GM12878 (cell line): ENCODE measurements around the gene ANKRD11. TPM values are rescaled to one million over a fixed set of nuclear protein-coding genes. Genes with fewer than 3 reads are reported as not detected.

Experiments used
- BHLHE40 ChIP-seq, 2 experiments: fragments of 450-650 bp in 1 of 2; IDR thresholded peaks; 2 replicates each; pipeline ENCODE4 v1.6.1; 2011 to 2017; ENCODE audit warnings: low read depth in 2 of 2, borderline replicate concordance in 1 of 2, improper control_type of control experiment in 1 of 2, low read length in 1 of 2, mild to moderate bottlenecking in 1 of 2
- CEBPZ ChIP-seq: fragments of 150-350 bp; IDR thresholded peaks from 2 replicates; pipeline ENCODE4 v1.6.1; 2016; ENCODE audit warnings: low read depth, low read length
- EED ChIP-seq: sonication (generic); IDR thresholded peaks from 2 replicates; pipeline ENCODE4 v1.6.1; 2016; ENCODE audit warnings: antibody characterized with exemption, low read depth
- ETV6 ChIP-seq, 2 experiments: fragments of 450-650 bp in 1 of 2; IDR thresholded peaks in 1 of 2; conservative IDR thresholded peaks in 1 of 2; 2 replicates each; pipeline ENCODE4 v1.6.1; 2014; ENCODE audit warnings: antibody characterized with exemption in 1 of 2, borderline replicate concordance in 1 of 2, low read depth in 1 of 2, mild to moderate bottlenecking in 1 of 2, moderate library complexity in 1 of 2
- GABPA ChIP-seq: IDR thresholded peaks from 2 replicates; pipeline ENCODE4 v1.6.1; 2014; ENCODE audit warnings: antibody characterized with exemption, low read depth, mild to moderate bottlenecking, inconsistent platforms
- HCFC1 ChIP-seq: fragments of 150-350 bp; IDR thresholded peaks from 2 replicates; pipeline ENCODE4 v1.6.1; 2014; ENCODE audit warnings: low read length
- IRF4 ChIP-seq: IDR thresholded peaks from 2 replicates; pipeline ENCODE4 v1.6.1; 2011; ENCODE audit warnings: low read depth, low read length
- MXI1 ChIP-seq: fragments of 150-350 bp; IDR thresholded peaks from 2 replicates; pipeline ENCODE4 v1.6.1; 2011; ENCODE audit warnings: low read depth, mild to moderate bottlenecking, inconsistent platforms, low read length, improper control_type of control experiment
- NFYB ChIP-seq: IDR thresholded peaks from 2 replicates; pipeline ENCODE4 v1.6.1; 2011; ENCODE audit warnings: low read depth, mild to moderate bottlenecking, low read length, improper control_type of control experiment, moderate library complexity; ENCODE audit not compliant: insufficient read depth
- RBBP5 ChIP-seq: fragments of 200-600 bp; sonication (generic); conservative IDR thresholded peaks from 2 replicates; pipeline ENCODE4 v1.6.1; 2016
- RELA ChIP-seq: fragments of 450-650 bp; IDR thresholded peaks from 2 replicates; pipeline ENCODE4 v1.8.0; 2014; ENCODE audit warnings: borderline replicate concordance; ENCODE audit not compliant: partially characterized antibody
- RUNX3 ChIP-seq: IDR thresholded peaks from 2 replicates; pipeline ENCODE4 v1.6.1; 2012; ENCODE audit warnings: low read length, inconsistent platforms
- SMC3 ChIP-seq: IDR thresholded peaks from 2 replicates; pipeline ENCODE4 v1.6.1; 2011; ENCODE audit warnings: low read length, improper control_type of control experiment, borderline replicate concordance
- TCF3 ChIP-seq: IDR thresholded peaks from 2 replicates; pipeline ENCODE4 v1.6.1; 2012; ENCODE audit warnings: low read depth, mild to moderate bottlenecking, low read length, borderline replicate concordance; ENCODE audit not compliant: insufficient read depth
- ZNF24 ChIP-seq: fragments of 450-650 bp; IDR thresholded peaks from 2 replicates; pipeline ENCODE4 v1.6.1; 2017; ENCODE audit warnings: antibody characterized with exemption, mild to moderate bottlenecking
- polyA plus RNA-seq, 11 experiments: library from polyadenylated mRNA; depleted of rRNA in 4 of 11; unstranded in 6 of 11; stranded (reverse) in 5 of 11; fragments of >200 nt; fragmentation: Nextera tagmentation in 4 of 11; fragmentation: Illumina TruSeq in 1 of 11; extraction: Ambion mirVana in 4 of 11; extraction: Trizol in 1 of 11; gene quantifications; 1 replicate in 1 of 11; 2 replicates in 10 of 11; pipeline versions ENCODE4 v1.2.1 to v1.2.3, GENCODE V29; 2011 to 2016; ENCODE audit warnings: inconsistent platforms in 2 of 11, missing spikeins in 2 of 11, low read depth in 1 of 11
- total RNA-seq, 4 experiments: library from RNA; depleted of rRNA in 3 of 4; stranded (reverse); fragments of >200 nt in 3 of 4; fragmentation: Illumina TruSeq in 1 of 4; extraction: Trizol in 1 of 4; gene quantifications; 2 replicates each; pipeline versions ENCODE4 v1.2.1 to v1.2.3, GENCODE V29; 2013 to 2021
- TF ChIP-seq, protein P1 (sequence below): fragments of 450-650 bp; IDR thresholded peaks from 2 replicates; pipeline ENCODE4 v1.6.1; 2017; ENCODE audit warnings: mild to moderate bottlenecking, low read depth, inconsistent platforms; ENCODE audit not compliant: poor library complexity, severe bottlenecking
- TF ChIP-seq, protein P2 (sequence below): fragments of 450-650 bp; IDR thresholded peaks from 2 replicates; pipeline ENCODE4 v1.6.1; 2016; ENCODE audit warnings: mild to moderate bottlenecking, moderate library complexity, borderline replicate concordance
- TF ChIP-seq, protein P3 (sequence below): fragments of 450-650 bp; IDR thresholded peaks from 2 replicates; pipeline ENCODE4 v1.6.1; 2014; ENCODE audit warnings: mild to moderate bottlenecking

The ANKRD11 gene
- total and polyA plus RNA-seq, 10 of the 15 experiments (the other 5 are each of a cell fraction or from before 2014, with no cell fraction given), result 5.1 to 103 (median 27.4) TPM

- TF ChIP-seq CEBPZ, result no peak
- peak; percentile 31; the same call in 1 of the 2 replicates for TF ChIP-seq EED
- TF ChIP-seq, protein P1, sequence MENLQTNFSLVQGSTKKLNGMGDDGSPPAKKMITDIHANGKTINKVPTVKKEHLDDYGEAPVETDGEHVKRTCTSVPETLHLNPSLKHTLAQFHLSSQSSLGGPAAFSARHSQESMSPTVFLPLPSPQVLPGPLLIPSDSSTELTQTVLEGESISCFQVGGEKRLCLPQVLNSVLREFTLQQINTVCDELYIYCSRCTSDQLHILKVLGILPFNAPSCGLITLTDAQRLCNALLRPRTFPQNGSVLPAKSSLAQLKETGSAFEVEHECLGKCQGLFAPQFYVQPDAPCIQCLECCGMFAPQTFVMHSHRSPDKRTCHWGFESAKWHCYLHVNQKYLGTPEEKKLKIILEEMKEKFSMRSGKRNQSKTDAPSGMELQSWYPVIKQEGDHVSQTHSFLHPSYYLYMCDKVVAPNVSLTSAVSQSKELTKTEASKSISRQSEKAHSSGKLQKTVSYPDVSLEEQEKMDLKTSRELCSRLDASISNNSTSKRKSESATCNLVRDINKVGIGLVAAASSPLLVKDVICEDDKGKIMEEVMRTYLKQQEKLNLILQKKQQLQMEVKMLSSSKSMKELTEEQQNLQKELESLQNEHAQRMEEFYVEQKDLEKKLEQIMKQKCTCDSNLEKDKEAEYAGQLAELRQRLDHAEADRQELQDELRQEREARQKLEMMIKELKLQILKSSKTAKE, result no peak
- TF ChIP-seq RELA, result no peak
- peak; percentile 61 for TF ChIP-seq RUNX3
- TF ChIP-seq HCFC1, result no peak
- TF ChIP-seq TCF3, result peak; percentile 37; the same call in 1 of the 2 replicates
- TF ChIP-seq NFYB, result no peak
- peak in 1 of 2 experiments; percentile 13; a peak in 1 of 4 replicates for TF ChIP-seq ETV6 (conservative IDR thresholded peaks at IDR 0.05 in 1 of 2, IDR thresholded peaks at IDR 0.05 in 1 of 2; ENCODE audit: borderline replicate concordance in 1 of 2, low read depth in 1 of 2)
- TF ChIP-seq RBBP5, result no peak
- no peak for TF ChIP-seq ZNF24
- TF ChIP-seq, protein P2, sequence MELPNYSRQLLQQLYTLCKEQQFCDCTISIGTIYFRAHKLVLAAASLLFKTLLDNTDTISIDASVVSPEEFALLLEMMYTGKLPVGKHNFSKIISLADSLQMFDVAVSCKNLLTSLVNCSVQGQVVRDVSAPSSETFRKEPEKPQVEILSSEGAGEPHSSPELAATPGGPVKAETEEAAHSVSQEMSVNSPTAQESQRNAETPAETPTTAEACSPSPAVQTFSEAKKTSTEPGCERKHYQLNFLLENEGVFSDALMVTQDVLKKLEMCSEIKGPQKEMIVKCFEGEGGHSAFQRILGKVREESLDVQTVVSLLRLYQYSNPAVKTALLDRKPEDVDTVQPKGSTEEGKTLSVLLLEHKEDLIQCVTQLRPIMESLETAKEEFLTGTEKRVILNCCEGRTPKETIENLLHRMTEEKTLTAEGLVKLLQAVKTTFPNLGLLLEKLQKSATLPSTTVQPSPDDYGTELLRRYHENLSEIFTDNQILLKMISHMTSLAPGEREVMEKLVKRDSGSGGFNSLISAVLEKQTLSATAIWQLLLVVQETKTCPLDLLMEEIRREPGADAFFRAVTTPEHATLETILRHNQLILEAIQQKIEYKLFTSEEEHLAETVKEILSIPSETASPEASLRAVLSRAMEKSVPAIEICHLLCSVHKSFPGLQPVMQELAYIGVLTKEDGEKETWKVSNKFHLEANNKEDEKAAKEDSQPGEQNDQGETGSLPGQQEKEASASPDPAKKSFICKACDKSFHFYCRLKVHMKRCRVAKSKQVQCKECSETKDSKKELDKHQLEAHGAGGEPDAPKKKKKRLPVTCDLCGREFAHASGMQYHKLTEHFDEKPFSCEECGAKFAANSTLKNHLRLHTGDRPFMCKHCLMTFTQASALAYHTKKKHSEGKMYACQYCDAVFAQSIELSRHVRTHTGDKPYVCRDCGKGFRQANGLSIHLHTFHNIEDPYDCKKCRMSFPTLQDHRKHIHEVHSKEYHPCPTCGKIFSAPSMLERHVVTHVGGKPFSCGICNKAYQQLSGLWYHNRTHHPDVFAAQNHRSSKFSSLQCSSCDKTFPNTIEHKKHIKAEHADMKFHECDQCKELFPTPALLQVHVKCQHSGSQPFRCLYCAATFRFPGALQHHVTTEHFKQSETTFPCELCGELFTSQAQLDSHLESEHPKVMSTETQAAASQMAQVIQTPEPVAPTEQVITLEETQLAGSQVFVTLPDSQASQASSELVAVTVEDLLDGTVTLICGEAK, result no peak
- TF ChIP-seq SMC3, result no peak
- TF ChIP-seq IRF4, result peak; percentile 64; the same call in 1 of the 2 replicates
- TF ChIP-seq, protein P3, sequence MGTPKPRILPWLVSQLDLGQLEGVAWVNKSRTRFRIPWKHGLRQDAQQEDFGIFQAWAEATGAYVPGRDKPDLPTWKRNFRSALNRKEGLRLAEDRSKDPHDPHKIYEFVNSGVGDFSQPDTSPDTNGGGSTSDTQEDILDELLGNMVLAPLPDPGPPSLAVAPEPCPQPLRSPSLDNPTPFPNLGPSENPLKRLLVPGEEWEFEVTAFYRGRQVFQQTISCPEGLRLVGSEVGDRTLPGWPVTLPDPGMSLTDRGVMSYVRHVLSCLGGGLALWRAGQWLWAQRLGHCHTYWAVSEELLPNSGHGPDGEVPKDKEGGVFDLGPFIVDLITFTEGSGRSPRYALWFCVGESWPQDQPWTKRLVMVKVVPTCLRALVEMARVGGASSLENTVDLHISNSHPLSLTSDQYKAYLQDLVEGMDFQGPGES, result no peak
- TF ChIP-seq GABPA, result no peak
- TF ChIP-seq BHLHE40 (IDR thresholded peaks at IDR 0.05; ENCODE audit: borderline replicate concordance in 1 of 2, low read depth in 2 of 2, low read length in 1 of 2), result peak; percentile 44 to 71; a peak in 3 of 4 replicates
- peak; percentile 78 for TF ChIP-seq MXI1
Observed at GRCh38 chr16:89361751-89362539, 128.4 kb downstream of the ANKRD11 start (continued).
